Natural killer cell (primary cell): ENCODE results near the gene TNFAIP8L1. TPM values are rescaled to one million over a fixed set of nuclear protein-coding genes. Genes with fewer than 3 reads are reported as not detected.

ENCODE experiments used
- ATAC-seq, 3 donors: fragments of 150-1000 bp in 2 of 3; fragments of 200-7000 bp in 1 of 3; cut with Tn5 transposase; 1 replicate in 1 of 3; 2 replicates in 2 of 3; pipeline ENCODE4 v1.10.0; 2021; ENCODE audit warnings: mild to moderate bottlenecking in 2 of 3, moderate library complexity in 2 of 3
- DNase-seq, 2 donors: peaks; one replicate each; pipeline versions ENCODE4 v3.0.0 to v3.0.0-alpha.2; 2013 to 2021; ENCODE audit warnings: mixed read lengths in 1 of 2
- H3K27ac ChIP-seq: one replicate; pipeline ENCODE4 v1.5.1; 2013; ENCODE audit warnings: mild to moderate bottlenecking, low read length
- H3K27me3 ChIP-seq: one replicate; pipeline ENCODE4 v1.6.1; 2013; ENCODE audit warnings: low read length; ENCODE audit not compliant: control insufficient read depth, insufficient read depth
- H3K36me3 ChIP-seq: one replicate; pipeline ENCODE4 v1.6.1; 2013; ENCODE audit warnings: low read length; ENCODE audit not compliant: control insufficient read depth, insufficient read depth
- H3K4me1 ChIP-seq: one replicate; pipeline ENCODE4 v1.6.1; 2013; ENCODE audit warnings: low read length; ENCODE audit not compliant: control insufficient read depth, insufficient read depth
- H3K4me3 ChIP-seq: one replicate; pipeline ENCODE4 v1.5.1; 2013; ENCODE audit warnings: low read length
- H3K9me3 ChIP-seq: one replicate; pipeline ENCODE4 v1.6.1; 2013; ENCODE audit warnings: low read length; ENCODE audit not compliant: control insufficient read depth, insufficient read depth
- H3K27ac Mint-ChIP-seq, 2 donors: one replicate each; pipeline ENCODE4 v1.8.0; 2022; ENCODE audit warnings: mild to moderate bottlenecking in 2 of 2, mixed read lengths in 2 of 2, moderate library complexity in 1 of 2
- H3K27me3 Mint-ChIP-seq, 2 donors: one replicate each; pipeline ENCODE4 v1.8.0; 2022; ENCODE audit warnings: low read depth in 2 of 2, mixed read lengths in 2 of 2
- H3K36me3 Mint-ChIP-seq: one replicate; pipeline ENCODE4 v1.8.0; 2022; ENCODE audit warnings: mixed read lengths
- H3K4me1 Mint-ChIP-seq, 2 donors: one replicate each; pipeline ENCODE4 v1.8.0; 2022; ENCODE audit warnings: mixed read lengths in 2 of 2
- H3K4me3 Mint-ChIP-seq: one replicate; pipeline ENCODE4 v1.8.0; 2022; ENCODE audit warnings: mild to moderate bottlenecking, moderate library complexity, mixed read lengths
- H3K9me3 Mint-ChIP-seq, 2 donors: one replicate each; pipeline ENCODE4 v1.8.0; 2022; ENCODE audit warnings: mixed read lengths in 2 of 2
- WGBS: methylation state at CpG from one replicate; pipeline ENCODE4 v1.1.7; 2013; ENCODE audit warnings: missing lambda C conversion rate; ENCODE audit not compliant: insufficient coverage; 5-methylcytosine and 5-hydroxymethylcytosine counted together
- intact Hi-C: fragments of 100-400 bp; cut with micrococcal nuclease; formaldehyde crosslinking; loops from one replicate; pipeline ENCODE4 v1.14.2; 2022
- total RNA-seq, 4 donors: library from RNA; stranded (reverse); fragments of 120-200 nt in 1 of 4; gene quantifications; one replicate each; pipeline versions ENCODE4 v1.2.3 to v1.2.4, GENCODE V29; 2013 to 2022
- TF ChIP-seq, protein P1 (sequence below): fragments of 200-600 bp; IDR thresholded peaks from one replicate; pipeline ENCODE4 v1.8.0; 2022; ENCODE audit warnings: antibody characterized with exemption

TNFAIP8L1 gene
- total RNA-seq, 3 donors from 2014 or later (not counting 1 experiment from before 2014, with no cell fraction given), result 8.5 to 13.5 (median 13.3) TPM

DNA sequence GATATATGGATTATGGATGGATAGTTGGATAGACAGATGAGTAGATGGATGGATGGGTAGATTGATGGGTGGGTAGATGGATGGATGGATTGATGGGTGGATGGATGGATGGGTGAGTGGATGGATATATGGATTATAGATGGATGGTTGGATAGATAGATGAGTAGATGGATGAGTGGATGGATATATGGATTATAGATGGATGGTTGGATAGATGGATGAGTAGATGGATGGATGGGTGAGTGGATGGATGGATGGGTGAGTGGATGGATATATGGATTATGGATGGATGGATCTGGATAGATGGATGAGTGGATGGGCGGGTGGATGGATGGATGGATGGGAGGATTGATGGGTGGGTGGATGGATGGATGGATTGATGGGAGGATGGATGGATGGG is 36.4 kb upstream of the TNFAIP8L1 start:
- ATAC-seq, result no peak
- Histone ChIP-seq H3K27ac (no peak overlapping the region), H3K36me3 (no peaks in the 10 kb centered on the region), H3K4me3 (no peak overlapping the region), H3K9me3 (no peaks in the 10 kb centered on the region), H3K4me1 (peaks cover 11% of the 10 kb centered on the region), H3K27me3 (peaks cover 7% of the 10 kb centered on the region)
- TF ChIP-seq, protein P1, sequence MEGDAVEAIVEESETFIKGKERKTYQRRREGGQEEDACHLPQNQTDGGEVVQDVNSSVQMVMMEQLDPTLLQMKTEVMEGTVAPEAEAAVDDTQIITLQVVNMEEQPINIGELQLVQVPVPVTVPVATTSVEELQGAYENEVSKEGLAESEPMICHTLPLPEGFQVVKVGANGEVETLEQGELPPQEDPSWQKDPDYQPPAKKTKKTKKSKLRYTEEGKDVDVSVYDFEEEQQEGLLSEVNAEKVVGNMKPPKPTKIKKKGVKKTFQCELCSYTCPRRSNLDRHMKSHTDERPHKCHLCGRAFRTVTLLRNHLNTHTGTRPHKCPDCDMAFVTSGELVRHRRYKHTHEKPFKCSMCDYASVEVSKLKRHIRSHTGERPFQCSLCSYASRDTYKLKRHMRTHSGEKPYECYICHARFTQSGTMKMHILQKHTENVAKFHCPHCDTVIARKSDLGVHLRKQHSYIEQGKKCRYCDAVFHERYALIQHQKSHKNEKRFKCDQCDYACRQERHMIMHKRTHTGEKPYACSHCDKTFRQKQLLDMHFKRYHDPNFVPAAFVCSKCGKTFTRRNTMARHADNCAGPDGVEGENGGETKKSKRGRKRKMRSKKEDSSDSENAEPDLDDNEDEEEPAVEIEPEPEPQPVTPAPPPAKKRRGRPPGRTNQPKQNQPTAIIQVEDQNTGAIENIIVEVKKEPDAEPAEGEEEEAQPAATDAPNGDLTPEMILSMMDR, result no peak
- Mint-ChIP-seq H3K4me3 (no peak overlapping the region), H3K9me3 (no peaks in the 10 kb centered on the region), H3K36me3 (no peaks in the 10 kb centered on the region), H3K4me1 (peaks cover 0 to 9% of the 10 kb centered on the region in 2 donors), H3K27me3 (peaks cover 7 to 9% of the 10 kb centered on the region in 2 donors), H3K27ac (no peak overlapping the region)
- intact Hi-C loops, result no loop called here
- WGBS, result 95% methylated on average over 1 of the region's 1 CpG
- no peak for DNase-seq

DNA sequence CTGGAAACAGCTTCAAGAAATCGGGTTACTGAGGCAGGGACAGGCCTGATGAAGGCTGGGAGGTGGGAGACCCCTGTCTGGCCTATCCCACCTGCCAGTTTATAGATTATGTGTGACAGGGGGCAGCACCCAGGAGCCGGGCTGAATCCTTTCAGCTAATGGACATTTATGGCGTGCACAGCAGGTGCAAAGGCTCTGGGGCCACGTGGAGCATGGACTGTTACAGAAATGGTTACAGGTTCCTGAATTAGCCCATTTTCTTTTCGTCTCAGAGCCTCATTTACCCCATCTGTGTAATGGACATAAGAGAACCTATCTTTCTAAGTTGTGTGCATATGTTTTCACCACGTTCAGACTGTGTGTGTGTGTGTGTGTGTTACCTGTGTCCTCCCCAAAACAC is 34.4 kb upstream of the TNFAIP8L1 start:
- Mint-ChIP-seq H3K4me3 (no peak overlapping the region), H3K9me3 (no peaks in the 10 kb centered on the region), H3K4me1 (peaks cover 0 to 5% of the 10 kb centered on the region in 2 donors), H3K27ac (no peak overlapping the region), H3K27me3 (peaks cover 7% of the 10 kb centered on the region in 2 donors), H3K36me3 (no peaks in the 10 kb centered on the region)
- intact Hi-C loops, result no loop called here
- H3K27ac ChIP-seq, result no peak overlapping the region
- 88% methylated on average over 5 of the region's 6 CpGs for WGBS
- no peak overlapping the region for H3K4me3 ChIP-seq
- no peaks in the 10 kb centered on the region for H3K27me3 ChIP-seq
- no peaks in the 10 kb centered on the region for H3K36me3 ChIP-seq
- TF ChIP-seq, protein P1, result no peak
- H3K9me3 ChIP-seq, result no peaks in the 10 kb centered on the region
- DNase-seq (no peak), ATAC-seq (no peak)
- peaks cover 4% of the 10 kb centered on the region for H3K4me1 ChIP-seq

GRCh38 chr19:4606181-4606580 is 33.1 kb upstream of the TNFAIP8L1 start:
- Histone ChIP-seq H3K4me3 (no peak overlapping the region), H3K36me3 (no peaks in the 10 kb centered on the region), H3K4me1 (peaks cover 5% of the 10 kb centered on the region), H3K27ac (no peak overlapping the region), H3K9me3 (no peaks in the 10 kb centered on the region), H3K27me3 (no peaks in the 10 kb centered on the region)
- H3K9me3 Mint-ChIP-seq, result no peaks in the 10 kb centered on the region
- WGBS, result 74% methylated on average over 5 of the region's 5 CpGs
- peaks cover 16 to 17% of the 10 kb centered on the region in 2 donors for H3K27me3 Mint-ChIP-seq
- H3K4me1 Mint-ChIP-seq, result peaks cover 0 to 5% of the 10 kb centered on the region in 2 donors
- H3K4me3 Mint-ChIP-seq, result no peak overlapping the region
- no peak for ATAC-seq
- DNase-seq, result no peak
- TF ChIP-seq, protein P1, result no peak
- intact Hi-C loops, result no loop called here
- H3K36me3 Mint-ChIP-seq, result no peaks in the 10 kb centered on the region
- H3K27ac Mint-ChIP-seq, result no peak overlapping the region
